Measurements from ENCODE around the gene TMEM217.

Gene TMEM217

DNA sequence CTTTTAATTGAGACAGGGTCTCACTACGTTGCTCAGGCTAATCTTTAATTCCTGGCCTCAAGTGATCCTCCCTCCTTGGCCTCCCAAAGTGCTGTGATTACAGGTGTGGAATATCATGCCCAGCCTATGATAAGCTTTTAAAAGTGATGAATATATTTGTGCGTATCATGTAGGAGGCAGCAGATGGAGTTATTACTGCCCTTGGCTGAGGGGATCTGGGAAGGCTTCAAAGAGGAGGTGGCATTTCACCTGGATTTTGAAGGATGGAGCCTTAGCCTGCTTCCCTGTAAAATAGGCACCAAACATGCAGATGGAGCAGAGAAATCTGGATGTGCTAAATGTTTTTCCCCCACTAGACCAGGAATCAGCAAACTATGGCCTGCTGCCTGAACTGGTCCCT is 77.9 kb downstream of the TMEM217 start:
- Histone ChIP-seq H3K27me3 (ENCODE audit: insufficient read depth, low read length) (no peaks in the 10 kb centered on the region), H3K79me2 (ENCODE audit: insufficient read depth, low read length) (no peaks in the 10 kb centered on the region), H3K9me3 (ENCODE audit: low read length) (no peaks in the 10 kb centered on the region), H3K9me2 (ENCODE audit: low read depth, low read length) (no peaks in the 10 kb centered on the region), H3K9ac (ENCODE audit: low read length) (no peak overlapping the region), H4K20me1 (ENCODE audit: insufficient read depth, low read length) (no peaks in the 10 kb centered on the region), H3K27ac (ENCODE audit: low read depth, low read length, poor library complexity, severe bottlenecking) (no peak overlapping the region), H3K36me3 (ENCODE audit: insufficient read depth, low read length) (peaks cover 10% of the 10 kb centered on the region), H3K4me1 (ENCODE audit: insufficient read depth, low read length, severe bottlenecking) (peaks cover 27% of the 10 kb centered on the region), H2AFZ (ENCODE audit: low read length) (no peak overlapping the region), H3K4me3 (ENCODE audit: low read depth, low read length, poor library complexity, severe bottlenecking) (no peak overlapping the region), H3F3A (ENCODE audit: insufficient read depth, low read length) (peaks cover 13% of the 10 kb centered on the region; the same call in 1 of the 2 replicates), H3K4me2 (ENCODE audit: low read length) (no peak overlapping the region)
- TF ChIP-seq, protein P1, sequence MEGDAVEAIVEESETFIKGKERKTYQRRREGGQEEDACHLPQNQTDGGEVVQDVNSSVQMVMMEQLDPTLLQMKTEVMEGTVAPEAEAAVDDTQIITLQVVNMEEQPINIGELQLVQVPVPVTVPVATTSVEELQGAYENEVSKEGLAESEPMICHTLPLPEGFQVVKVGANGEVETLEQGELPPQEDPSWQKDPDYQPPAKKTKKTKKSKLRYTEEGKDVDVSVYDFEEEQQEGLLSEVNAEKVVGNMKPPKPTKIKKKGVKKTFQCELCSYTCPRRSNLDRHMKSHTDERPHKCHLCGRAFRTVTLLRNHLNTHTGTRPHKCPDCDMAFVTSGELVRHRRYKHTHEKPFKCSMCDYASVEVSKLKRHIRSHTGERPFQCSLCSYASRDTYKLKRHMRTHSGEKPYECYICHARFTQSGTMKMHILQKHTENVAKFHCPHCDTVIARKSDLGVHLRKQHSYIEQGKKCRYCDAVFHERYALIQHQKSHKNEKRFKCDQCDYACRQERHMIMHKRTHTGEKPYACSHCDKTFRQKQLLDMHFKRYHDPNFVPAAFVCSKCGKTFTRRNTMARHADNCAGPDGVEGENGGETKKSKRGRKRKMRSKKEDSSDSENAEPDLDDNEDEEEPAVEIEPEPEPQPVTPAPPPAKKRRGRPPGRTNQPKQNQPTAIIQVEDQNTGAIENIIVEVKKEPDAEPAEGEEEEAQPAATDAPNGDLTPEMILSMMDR (IDR thresholded peaks at IDR 0.05; ENCODE audit: low read length) = no peak
- TF ChIP-seq EZH2 (IDR thresholded peaks at IDR 0.05; ENCODE audit: borderline replicate concordance, low read length) = no peak

DNA sequence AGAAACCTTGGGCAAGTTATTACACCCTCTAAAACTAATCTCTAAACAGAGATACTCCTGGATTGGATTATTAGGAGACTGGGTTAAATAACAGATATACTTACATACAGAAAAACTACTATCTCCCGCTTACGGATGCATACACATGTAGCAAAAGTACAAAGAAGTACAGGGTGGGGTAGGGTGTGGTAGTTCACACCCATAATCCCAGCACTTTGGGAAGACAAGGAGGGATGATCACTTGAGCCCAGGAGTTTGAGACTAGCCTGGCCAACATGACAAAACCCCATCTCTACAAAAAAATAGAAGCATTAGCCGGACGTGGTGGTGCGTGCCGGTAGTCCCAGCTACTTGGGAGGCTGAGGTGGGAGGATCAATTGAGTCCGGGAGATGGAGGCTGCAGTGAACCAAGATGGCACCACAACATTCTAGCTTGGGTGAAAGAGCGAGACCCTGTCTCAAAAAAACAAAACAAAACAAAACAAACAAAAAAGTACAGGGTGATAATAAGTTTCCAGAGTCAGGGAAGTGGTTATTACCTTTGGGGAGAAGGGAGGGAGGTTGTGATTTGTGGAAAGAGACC is 79.9 kb downstream of the TMEM217 start:
- Histone ChIP-seq H3K4me3 (ENCODE audit: low read depth, low read length, poor library complexity, severe bottlenecking) (no peak overlapping the region), H3K79me2 (ENCODE audit: insufficient read depth, low read length) (0 out of 2 replicates have a peak, but pooled peaks cover under 1% of the 10 kb centered on the region), H3K4me2 (ENCODE audit: low read length) (no peak overlapping the region), H3K9me3 (ENCODE audit: low read length) (no peaks in the 10 kb centered on the region), H3K27ac (ENCODE audit: low read depth, low read length, poor library complexity, severe bottlenecking) (peak overlapping the region; percentile 93), H4K20me1 (ENCODE audit: insufficient read depth, low read length) (no peaks in the 10 kb centered on the region; the same call in 1 of the 2 replicates), H3F3A (ENCODE audit: insufficient read depth, low read length) (peaks cover 27% of the 10 kb centered on the region), H3K36me3 (ENCODE audit: insufficient read depth, low read length) (peaks cover 30% of the 10 kb centered on the region), H2AFZ (ENCODE audit: low read length) (no peak overlapping the region), H3K27me3 (ENCODE audit: insufficient read depth, low read length) (no peaks in the 10 kb centered on the region), H3K9ac (ENCODE audit: low read length) (no peak overlapping the region), H3K4me1 (ENCODE audit: insufficient read depth, low read length, severe bottlenecking) (peaks cover 39% of the 10 kb centered on the region), H3K9me2 (ENCODE audit: low read depth, low read length) (no peaks in the 10 kb centered on the region)
- TF ChIP-seq, protein P1 (IDR thresholded peaks at IDR 0.05; ENCODE audit: low read length) = no peak
- TF ChIP-seq EZH2 (IDR thresholded peaks at IDR 0.05; ENCODE audit: borderline replicate concordance, low read length) = no peak

DNA sequence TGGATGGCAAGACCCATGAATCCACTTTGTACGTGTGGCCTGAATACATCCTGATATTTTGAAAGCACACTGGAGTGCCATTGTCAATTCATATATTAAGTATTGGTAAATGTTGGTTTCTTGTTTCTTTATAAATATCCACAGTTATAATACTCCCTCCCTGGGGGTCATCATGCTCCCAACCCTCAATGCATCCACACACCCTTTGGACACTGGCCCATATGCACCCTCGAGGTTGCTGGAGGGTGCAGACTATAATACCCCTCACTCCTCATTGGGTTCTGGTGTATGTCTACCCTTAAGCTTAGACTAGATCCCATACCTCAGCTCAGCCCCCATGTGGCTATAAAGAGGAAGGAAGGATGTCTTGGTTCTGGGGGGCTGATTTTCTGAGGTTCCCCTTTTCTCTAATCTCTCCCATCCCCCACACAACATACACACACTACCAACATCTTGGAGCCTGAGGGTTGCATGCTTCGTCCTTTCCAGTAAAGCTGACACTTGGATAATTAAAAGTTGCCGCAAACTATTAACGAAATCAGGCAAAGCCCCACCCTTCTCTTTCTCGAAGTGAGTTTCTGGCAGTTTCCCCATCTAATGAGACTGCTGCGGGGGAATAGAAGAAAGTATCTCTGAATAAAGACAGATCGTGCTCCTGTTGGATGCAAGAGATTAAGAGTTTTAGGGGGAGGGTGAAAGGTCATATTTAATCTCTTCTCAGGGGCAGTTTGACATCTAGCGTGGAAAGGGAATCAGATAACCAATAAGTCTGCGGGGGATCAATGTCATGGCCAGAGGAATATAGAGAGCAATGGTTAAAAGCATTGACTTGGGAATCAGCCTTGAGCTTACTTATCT is 80.6 kb downstream of the TMEM217 start:
- no peaks in the 10 kb centered on the region for H3K27me3 ChIP-seq (ENCODE audit: insufficient read depth, low read length)
- no peak overlapping the region for H3K4me3 ChIP-seq (ENCODE audit: low read depth, low read length, poor library complexity, severe bottlenecking)
- H3K9ac ChIP-seq (ENCODE audit: low read length) = no peak overlapping the region
- peak overlapping the region; percentile 93 for H3K27ac ChIP-seq (ENCODE audit: low read depth, low read length, poor library complexity, severe bottlenecking)
- H3K4me1 ChIP-seq (ENCODE audit: insufficient read depth, low read length, severe bottlenecking) = peaks cover 43% of the 10 kb centered on the region
- peaks cover 3% of the 10 kb centered on the region for H4K20me1 ChIP-seq (ENCODE audit: insufficient read depth, low read length)
- no peak overlapping the region for H2AFZ ChIP-seq (ENCODE audit: low read length)
- TF ChIP-seq, protein P1 (IDR thresholded peaks at IDR 0.05; ENCODE audit: low read length) = peak; percentile 22; the same call in 1 of the 2 replicates
- no peak for TF ChIP-seq EZH2 (IDR thresholded peaks at IDR 0.05; ENCODE audit: borderline replicate concordance, low read length)
- H3K9me3 ChIP-seq (ENCODE audit: low read length) = no peaks in the 10 kb centered on the region
- H3K9me2 ChIP-seq (ENCODE audit: low read depth, low read length) = no peaks in the 10 kb centered on the region
- H3K79me2 ChIP-seq (ENCODE audit: insufficient read depth, low read length) = peaks cover 7% of the 10 kb centered on the region
- peaks cover 37% of the 10 kb centered on the region for H3K36me3 ChIP-seq (ENCODE audit: insufficient read depth, low read length)
- H3F3A ChIP-seq (ENCODE audit: insufficient read depth, low read length) = peaks cover 32% of the 10 kb centered on the region
- H3K4me2 ChIP-seq (ENCODE audit: low read length) = no peak overlapping the region

Data from OCI-LY1 (cell line).